GM19395 (cell line): ENCODE results near the gene METRN.
"Not testable (repeated sequence)": the region's sequence is repeated elsewhere in the genome, so short reads cannot be mapped to it uniquely, and the experiment has no call there.

Experiments used
- ATAC-seq: cut with Tn5 transposase; IDR thresholded peaks from one replicate; pipeline ENCODE4 v1.9.1; 2021; ENCODE audit warnings: mild to moderate bottlenecking, moderate library complexity; ENCODE audit not compliant: unreplicated experiment

Gene METRN

DNA sequence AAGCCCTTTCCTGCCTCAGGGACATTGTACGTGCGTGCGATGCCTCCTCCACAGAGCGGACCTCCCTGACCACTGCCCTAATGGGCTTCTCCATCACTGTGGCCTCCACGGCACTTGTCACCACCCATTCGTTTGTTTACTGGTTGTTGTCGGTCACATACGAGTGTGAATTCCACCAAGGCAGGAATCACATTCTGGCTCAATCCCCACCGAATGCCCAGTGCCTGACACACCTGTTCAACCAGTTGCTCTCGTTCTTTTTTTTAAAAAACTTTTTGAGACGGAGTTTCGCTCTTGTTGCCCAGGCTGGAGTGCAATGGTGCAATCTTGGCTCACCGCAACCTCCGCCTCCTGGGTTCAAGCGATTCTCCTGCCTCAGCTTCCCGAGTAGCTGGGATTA, 23.7 kb upstream of the METRN start:
- not testable (repeated sequence) for ATAC-seq

DNA sequence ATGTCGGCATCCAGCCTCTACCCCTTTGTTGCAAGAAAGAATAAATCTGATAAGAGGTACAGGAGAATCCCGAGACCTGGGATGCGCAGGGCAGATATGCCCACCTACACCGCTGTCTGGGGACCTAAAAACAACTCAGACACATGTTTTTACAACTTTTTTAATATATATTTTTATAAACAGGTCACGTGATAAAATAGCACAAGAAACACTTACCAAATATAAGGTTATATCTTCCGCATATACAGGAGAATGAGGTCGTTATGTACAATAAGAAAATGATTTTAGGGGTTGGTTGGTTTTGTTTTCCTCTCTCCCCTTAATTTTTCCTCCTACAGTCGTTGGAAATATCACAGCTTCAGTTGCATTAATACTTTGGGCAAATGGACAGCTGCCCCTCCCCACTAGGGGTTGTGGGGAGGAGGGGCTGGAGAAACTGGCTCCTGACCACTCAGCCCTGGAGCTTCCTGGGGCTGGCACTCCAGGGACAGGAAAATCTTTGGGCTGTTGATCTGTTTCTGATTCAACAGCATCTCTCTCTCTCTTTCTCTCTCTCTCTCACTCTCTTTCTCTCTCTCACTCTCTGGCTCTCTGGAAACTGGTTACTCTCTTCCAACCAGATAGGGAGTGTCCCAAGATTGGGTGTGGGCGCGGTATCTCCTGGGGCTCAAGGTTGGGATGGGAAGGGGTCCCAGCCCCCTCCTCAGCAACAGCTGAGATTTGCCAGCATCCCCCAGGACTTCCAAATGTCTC, 22.4 kb upstream of the METRN start:
- no peak for ATAC-seq

DNA sequence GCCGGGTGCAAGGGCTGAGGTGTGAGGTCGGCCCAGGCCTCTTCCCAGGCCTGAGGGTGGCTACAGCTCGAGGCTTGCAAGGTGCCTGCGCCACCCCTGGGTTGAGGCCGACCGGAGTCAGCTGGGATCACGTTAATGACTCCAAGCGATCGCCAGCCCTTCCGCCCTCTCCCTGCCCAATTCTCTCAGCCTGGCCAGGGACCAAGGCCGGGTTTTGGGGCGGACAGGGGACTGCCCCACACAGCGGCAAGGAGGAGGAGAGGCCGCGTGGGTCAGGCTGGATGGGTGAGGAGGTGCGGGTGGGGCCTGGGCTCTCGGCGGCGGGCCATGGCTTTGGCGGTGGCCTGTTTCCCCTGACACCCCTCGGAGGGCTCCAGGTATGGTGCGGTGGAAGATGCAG, 21.6 kb upstream of the METRN start:
- no peak for ATAC-seq

DNA sequence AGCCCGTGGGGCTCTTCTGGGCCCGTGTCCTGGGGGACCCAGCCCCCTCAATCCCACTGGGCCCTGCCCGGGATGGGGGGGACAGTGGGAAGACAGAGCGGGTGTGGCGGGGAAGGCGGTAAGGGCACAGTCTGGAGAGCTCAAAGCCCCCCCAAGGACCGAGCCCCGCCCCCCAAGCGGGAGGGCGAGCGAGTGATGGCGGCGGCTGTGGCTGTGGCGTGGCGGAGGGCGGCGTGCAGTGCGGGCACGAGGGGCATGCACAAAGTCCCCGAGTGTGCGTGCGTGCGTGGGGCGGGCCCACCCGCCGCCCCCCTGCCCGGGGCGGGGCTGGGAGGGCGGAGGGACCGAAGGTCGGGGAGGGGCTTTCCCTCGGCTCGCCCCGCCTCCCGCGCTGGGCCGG, 21.2 kb upstream of the METRN start:
- no peak for ATAC-seq

DNA sequence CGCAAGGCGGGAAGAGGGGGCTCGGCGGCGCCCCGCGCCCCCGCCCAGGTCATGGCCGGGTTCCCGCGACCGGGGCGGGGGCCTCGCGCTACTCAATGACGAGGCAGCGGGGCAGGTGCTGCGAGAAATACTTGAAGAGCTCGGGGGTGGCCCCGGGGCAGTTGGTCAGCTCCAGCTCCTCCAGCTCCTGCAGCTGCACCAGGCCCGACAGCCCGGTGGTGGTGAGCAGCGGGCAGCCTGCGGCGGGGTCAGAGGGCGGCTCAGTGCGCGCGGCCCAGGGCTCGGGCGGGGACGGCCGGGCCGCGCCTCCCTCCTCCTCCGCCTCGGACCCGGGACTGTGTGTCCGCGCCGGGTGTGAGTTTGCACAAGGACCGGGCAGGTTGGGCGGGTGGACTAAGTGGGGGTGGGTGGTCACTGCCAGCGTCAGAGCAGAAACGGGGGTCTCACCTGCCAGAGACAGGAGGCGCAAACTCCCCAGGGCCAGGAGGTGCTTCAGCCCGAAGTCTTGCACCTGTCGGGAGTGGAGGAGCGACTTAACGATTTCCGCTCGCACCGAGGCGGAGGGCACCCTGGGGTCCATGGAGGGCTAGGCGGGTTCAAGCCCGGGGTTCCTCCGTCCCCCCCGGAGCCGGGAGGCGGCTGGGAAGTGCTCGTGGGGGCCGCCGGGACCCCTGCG, 20.6 kb upstream of the METRN start:
- no peak for ATAC-seq

DNA sequence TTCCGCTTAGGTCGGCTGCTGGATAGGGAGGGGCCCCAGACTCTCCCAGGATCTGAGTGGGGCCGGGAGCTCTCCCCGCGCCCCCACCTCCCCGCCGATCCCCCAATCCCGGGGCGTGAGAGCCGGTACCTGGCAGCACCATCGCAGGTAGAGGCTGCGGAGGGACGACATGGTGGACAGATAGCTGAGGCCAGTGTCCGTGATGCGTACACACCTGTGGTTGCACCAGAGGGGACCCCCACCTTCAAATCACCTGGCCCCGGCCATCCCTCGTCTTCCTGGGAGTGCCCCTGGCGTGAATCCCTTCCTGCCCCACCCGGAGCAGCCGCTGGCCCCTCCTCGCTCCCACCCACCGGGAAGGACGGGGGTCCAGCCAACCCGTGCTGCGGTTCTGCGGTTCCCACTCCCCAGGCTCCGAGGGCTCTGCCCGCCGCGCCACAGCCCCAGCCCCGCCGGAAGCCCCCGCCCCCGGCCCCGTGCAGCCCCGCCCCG, 20.0 kb upstream of the METRN start:
- ATAC-seq = no peak

DNA sequence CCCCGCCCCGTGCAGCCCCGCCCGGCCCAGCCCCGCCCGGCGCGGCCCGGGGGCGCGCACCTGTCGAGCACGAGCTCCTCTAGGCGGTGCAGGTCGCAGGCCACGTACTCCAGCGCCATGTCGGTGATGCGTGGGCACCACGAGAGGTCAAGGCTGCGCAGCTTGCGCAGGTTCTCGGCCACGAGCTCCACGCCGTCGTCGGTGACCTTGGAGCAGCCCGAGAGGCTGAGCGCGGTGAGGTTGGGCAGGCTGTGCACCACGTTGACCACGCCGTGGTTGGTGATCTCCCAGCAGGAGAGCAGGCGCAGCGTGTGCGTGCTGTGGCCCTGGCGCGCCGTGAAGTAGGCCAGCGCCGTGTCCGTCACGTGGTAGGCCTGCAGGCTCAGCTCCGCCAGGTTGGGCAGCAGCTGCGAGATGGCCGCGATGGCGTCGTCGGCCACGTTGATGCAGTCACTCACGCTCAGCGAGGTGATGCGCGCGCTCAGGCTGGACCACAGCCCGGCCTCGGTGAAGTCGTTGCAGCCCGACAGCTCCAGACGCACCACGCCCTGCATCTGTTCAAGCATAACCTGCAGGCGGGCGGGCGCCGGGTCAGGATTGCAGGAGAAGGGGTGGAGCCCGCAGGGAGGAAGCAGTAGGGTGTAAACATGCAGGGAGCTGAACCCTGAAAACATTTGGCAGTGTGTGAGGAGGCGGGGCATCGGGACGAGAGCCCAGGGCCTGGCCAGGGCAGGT, 19.4 kb upstream of the METRN start:
- ATAC-seq = no peak

DNA sequence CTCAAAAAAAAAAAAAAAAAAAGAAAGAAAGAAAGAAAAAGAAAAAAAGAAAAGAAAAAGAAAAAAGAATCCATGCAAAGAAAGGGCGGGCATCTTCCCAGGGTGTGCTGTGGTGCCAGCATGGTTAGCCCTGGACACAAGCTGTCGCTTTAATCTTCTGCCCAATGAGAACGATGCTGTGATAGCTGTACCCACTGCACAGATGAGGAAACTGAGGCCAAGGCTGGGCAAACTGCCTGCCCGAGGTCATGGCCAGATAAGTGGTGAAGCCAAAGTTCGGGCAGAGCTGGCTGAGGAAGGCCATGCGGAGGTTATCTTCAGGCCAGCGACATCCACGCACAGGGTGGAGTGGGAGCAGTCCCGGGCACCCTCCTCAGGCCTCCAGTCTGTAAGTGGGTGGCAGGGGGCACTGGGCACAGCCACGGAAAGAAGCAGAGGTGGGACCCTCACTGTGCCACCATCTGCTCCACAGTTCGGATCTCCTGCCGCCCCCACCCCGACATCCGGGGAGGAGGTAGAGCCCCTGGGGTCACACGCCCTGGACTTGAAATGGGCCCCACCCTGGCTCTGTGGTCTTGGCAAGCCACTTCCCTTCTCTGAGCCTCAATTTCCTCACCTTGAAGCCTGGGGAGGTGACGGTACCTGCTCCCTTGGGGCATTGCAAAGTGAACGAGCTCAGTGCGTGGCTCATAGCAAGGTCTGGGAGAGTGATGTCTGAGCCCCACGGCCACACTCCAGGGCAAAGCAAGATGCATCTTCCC, 15.8 kb upstream of the METRN start:
- ATAC-seq = no peak

DNA sequence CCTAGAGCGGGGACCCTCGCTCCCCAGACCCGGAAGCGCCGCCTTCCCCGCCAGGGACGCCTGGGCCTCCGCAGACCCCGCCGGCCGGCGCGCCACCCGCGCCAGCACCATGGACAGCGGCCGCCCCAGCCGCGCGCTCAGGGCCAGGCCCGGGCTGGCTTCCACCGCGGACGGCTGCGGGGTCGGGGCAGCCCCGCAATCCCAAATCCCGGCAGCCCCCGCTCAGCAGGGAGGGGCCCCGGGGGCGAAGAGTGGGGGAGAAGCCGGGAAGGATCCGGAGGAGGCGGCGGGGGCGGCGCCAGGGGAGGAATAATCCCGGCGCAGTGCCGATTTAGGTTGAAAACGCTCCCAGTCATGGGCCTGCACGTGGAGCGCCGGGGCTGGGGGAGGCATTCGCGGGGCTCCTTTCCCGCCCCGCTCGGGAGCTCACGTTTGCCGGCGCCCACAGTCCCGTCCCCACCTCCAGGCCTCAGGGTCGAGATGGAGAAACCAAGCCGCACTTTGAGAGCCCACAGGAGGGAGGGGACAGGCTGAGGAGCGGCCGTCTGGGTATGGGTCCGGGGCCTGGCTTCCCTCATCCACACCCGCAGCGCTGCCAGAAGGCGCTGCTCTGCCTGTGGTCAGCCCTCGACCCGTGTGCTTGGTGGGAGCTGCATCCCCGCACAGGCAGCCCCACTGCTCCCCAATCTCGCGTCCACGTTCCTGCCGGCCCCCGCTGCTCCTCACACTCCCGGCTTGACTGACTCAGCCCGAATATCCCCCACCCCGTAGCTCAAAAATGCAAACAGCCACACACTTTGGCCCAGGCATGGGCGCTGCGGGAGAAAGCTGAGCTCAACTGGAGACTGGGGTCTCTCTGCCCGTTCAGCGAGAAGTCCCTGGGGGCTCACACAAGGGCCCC, 14.0 kb upstream of the METRN start:
- ATAC-seq = no peak

DNA sequence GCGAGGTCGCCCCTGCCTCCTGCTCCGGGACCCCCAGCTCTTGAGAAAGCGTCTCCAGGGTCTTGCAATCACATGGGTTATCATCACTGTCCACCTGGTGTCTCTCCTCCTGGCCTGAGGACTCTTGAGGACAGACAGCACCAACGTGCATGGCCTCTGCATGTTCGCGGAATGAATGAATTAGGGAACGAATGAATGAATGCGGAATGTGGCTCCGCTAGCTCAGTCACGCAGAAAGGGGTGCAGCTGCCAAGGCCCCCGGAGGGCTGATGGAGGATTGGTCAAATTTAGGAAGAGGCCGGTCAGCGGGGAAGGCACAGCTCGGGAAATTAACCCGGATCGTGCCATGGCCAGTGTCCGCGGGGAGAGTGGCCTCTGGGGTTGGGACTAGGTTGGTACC, 12.6 kb upstream of the METRN start:
- no peak for ATAC-seq

DNA sequence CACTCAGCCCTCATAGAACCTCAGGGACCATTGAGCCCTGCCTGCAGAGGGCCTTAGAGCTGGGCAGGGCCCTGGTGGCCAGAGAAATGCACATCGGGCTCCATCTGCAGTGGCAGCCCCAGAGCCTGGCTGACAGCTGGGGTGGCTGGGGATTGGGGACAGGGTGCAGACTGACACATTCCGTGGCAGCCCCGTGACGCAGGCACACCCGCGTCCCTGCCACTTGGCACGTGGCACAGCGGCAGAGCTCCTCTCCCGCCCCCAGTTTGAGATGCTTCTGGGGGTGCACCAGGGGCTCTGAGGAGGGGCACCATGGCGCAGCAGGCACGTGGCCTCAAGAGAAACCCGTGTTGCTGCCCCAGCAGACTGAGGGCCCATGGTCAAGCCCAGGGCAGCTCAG, 11.5 kb upstream of the METRN start:
- no peak for ATAC-seq

DNA sequence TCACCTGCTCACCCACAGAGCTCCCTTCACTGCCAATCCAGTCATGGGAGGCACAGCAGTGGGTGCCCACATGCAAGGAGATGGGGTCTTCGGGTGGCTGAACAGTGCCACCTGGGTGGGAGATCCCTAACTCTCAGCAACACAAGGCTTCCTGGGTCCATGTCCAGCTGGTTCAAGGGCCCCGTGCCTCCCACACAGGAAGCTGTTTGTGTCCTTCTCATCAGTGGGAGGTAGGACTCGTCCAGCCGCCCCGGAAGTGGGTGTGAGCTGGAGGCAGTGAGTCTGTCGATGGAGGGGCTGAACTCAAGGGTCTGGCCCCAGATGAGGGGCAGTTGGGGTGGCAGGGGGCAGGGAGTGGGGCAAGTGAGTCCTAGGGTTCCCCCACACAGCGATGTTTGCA, 10.9 kb upstream of the METRN start:
- no peak for ATAC-seq

DNA sequence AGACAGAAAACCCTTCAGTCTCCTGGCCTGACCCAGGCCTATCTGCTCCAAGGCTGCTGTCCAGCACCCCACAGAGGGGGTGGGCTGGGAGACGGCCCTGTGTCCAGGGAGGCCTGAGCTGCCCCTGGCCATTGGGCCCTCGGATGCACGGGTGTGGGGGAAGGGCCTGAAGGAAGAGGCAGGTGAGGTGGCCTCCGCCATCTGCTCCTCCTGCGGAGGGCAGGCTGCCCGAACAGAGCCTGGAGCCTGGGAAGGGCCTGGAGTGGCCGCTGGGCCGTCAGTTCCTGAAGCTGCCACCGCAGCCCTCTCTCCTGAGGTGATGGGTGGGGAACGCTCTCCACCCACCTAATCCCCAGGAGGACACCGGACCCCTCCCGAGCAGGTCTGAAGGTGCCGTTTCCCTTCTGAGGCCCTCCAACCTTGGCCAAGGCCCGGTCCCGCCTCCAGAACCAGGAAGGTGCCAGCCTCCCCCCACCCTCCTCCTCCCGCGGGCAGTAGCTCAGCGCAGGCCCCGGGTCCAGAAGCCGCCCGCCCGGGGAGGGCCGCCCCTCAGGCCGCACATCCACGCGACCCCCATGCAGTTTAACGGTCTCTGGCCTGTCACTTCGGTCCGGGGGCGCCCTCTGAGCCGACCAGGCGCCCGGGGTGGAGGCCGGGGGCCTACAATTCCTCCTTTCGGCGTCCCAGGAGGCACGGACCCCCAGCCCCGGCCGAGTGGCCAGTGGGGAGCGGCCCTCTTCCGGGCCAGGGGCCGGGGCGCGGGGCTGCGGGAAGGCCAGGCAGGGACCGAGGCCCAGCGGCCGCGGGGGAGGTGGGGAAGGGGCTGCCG, 10.2 kb upstream of the METRN start:
- no peak for ATAC-seq

DNA sequence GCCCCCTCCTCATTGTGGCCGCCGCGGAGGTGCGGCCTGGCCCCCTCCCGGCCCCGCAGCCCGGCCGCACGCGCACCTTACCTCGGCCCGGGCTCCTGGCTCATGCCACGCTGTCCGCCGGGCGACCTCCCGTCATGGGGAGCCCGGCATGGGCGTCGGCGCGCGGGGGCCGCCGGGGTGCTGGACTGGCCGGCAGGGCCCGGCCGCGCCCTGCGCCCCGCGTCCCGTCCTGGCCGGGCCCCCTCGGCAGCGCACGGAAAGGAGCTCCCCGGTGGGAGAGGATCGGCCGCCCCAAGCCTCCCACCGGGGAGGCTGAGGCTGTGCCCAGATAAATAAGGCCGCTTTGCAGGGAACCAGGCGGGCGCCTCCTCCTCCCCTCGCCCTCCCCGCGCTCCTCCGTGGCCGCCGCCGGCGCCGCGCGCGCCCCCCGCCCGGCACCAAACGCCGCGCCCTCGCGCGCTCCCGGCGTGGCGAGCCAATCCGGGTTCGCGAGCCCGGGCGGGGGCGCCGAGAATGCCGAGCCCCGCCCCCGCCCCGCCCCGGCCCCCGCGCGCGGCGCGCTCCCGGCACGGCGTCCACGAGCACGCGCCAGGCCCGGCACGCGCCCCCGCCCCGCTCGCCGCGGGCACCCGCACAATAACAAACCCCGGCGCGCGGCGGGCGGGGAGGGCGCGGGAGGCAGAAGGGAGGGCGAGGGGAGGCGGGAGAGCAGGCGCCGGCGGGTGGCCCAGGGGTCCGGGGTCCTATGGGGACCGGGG, 9.3 kb upstream of the METRN start, which contains the start of gene FBXL16:
Gene FBXL16, minus strand, starts transcription at position 371 of the 758 bp plus-strand sequence. CDS start 8,396 bp downstream, outside the sequence.
- no peak for ATAC-seq

DNA sequence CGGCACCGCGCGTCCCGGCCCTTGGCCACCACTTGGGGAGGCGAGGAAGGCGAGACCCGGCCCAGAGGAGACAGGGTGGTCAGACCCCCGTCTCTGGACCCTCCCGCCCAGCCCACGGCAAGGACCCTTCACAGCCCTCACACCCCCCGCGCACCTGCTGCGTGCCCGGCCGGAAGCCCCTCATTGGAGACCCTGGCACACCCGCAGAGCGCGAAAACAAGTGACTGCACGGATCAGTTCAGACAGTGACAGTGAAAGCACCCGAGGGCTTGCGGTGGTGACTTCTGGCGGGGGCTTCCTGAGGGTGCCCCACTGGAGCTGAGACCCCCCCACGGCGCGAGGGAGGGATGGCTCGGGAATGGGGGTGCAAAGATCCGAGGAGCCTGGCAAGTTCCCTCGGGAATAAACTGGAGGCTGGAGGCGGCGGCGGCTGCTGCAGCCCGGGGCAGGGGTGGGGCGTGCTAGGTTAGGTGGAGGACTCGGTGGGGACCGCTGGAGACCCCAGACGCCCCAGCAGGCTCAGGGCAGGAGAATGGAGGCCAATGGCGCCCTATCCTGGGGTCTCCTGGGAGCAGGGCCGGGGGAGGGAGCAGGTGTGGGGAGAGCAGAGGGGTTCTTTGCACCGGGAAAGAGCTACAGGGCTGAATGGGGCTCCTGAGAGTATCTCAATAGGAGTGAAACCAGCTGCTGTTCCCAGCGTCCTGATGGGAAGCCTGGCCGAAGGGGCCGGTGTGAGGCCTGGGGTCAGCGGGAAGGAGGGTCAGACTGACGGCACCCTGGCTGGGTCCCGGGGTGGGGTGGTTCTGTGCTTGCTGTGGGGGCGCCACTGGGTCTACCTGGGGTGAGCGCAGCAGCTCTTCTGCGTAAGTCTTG, 8.5 kb upstream of the METRN start:
- no peak for ATAC-seq

DNA sequence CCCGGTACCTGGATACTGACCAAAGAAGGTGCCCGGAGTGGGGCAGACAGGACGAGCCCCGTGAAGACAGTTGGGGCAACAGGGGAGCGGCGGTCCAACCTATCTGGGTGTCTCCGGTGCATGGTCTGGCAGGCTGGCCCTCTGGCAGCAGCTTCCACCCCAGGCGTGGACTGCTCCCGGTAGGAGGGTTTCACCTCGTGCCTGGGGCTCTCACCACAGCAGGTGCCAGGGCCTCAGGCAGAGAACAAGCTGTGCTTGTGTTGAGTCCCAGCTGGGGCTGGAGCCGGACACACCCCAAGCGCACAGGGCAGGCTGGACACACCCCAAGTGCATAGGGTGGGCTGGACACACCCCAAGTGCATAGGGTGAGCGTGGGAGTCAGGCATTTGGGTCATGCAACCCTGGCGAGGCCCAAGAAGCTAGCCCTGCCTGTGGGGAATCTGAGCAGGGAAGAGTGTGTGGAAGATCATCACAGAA, 7.8 kb upstream of the METRN start:
- no peak for ATAC-seq

DNA sequence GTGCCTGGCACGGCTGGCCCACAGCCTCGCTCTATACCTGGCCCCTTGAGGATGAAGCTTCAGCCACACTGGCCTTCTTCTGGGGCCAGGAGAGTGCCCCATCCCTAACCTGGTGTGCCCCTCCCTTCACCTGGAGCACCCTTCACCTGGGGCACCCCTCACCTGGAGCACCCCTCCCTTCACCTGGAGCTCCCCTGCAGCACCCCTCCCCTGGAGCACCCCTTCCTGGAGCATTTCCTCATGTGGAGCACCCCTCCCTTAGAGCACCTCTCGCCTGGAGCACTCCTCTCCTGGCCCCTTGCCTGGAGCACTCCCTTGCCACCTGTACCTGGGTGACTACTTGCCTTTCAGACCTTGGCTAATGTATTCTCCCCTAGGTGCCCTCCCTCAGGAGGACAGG, 6.9 kb upstream of the METRN start:
- ATAC-seq = no peak
